HG02642 (cell line): Measurements from ENCODE around the gene DTD2.
"Not testable (repeated sequence)": the region's sequence is repeated elsewhere in the genome, so short reads cannot be mapped to it uniquely, and the experiment has no call there.

Experiments used
- ATAC-seq: cut with Tn5 transposase; IDR thresholded peaks from one replicate; pipeline ENCODE4 v1.9.1; 2021; ENCODE audit warnings: mild to moderate bottlenecking; ENCODE audit not compliant: unreplicated experiment, poor library complexity

The DTD2 gene

GRCh38 chr14:31456841-31457664 is at the start of gene DTD2:
Gene DTD2, minus strand, starts transcription at chr14:31457506. Its CDS starts 113 bp downstream, at chr14:31457393.
- peak; percentile 99 for ATAC-seq

DNA sequence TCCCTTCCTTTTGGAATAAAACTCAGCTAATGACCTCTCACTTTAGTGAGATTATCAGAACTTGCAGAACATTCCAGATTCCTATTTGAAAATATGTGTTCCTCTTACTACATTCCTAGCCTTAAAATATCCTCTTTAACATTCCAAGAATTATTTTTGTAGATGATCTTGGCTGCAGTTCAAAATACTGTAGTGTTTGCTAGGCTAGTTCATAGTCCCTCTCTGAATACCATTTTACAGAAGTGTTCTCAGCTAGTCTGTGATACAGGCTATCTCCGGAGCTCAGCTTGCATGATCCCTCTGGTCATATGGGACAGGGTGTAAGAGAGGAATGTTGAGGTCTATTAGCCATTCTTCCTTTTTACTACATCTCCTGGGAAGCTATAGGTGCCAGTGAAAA is 48.1 kb upstream of the DTD2 start:
- ATAC-seq = no peak

DNA sequence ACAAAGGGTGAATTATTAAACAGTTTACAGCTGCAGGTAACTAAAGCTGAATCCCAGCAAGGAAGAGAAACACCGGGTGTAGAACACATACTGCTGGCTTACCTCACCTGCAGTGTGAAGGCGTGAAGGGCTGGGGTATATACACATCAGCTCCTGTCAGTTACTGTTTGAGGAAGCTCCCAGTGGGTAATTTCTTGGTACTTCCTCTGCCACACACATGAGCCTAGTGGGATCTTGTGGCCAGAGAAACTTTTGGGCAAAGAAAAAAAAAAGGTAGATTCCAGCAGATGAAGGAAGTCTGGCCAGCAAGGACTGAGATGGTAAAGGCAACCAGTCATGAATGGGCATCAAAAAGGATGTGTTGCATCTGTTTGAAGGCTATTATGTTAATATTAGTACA is 44.6 kb upstream of the DTD2 start:
- no peak for ATAC-seq

DNA sequence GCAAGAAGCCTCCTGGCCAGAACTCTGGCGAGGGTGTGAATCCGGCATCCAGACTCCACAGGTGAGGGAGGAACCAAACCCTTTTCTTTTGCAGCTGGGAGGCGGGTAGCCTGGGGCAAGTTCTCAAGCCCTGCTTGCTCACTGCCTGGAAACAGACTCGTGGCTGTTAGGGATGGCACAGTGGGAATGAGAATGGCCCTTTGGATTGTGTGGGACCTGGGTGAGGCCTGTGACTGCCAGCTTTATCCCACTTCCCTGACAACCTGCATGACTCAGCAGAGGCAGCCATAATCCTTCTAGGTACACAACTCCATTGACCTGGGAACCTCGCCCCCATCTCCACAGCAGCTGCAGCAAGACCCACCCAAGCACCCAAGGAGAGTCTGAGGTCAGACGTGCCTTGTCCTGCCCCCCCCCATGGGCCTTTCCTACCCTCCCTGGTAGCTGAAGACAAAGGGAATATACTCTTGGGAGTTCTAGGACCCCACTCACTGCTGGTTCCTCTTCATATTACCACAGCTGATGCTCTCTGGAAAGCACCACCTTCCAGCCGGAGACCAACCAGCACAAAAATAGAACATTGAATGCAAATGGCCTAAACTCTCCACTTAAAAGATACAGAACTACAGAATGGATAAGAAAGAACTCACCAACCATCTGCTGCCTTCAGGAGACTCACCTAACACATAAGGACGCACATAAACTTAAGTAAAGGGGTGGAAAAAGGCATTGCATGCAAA is 35.6 kb upstream of the DTD2 start:
- ATAC-seq = no peak

DNA sequence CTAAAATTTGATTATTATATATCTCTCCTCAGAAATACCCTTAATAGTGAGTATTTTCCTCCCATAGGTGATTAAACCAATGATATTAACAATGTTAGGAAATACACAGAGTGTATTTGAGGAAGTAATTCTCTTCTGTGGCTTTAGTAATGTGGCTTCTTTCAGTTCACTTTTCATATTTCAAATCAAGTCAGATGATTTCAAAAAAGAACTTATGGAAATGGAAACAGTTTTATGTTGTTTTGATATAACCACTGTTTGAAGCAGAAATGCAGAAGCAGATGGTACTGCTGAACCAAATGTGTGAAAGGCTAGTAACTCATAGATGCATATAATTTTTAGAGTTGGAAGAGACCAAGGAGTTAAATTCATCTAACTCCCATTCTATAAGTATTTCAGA is 32.4 kb upstream of the DTD2 start:
- ATAC-seq = peak; percentile 56

DNA sequence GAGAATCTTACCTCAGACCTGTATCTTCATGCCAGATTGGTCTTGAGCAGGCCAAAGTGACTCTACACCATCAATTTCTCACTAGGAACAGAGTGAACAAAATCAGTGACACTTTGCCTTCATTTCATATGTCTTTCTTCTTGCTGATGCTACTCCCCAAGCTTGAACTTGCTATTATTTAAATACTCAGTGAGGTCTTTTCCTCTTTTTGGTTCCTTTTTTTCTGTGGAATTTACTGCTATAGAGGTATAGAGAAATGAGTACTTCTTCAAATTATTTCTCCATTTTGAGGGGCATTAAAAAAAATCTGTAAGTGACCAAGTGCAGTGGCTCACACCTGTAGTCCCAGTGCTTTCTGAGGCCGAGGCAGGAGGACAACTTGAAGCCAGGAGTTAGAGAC is 30.6 kb upstream of the DTD2 start, which contains the start of gene GPR33:
GPR33 (minus strand) TSS at position 154 of the 400 bp plus-strand sequence. CDS start 4,074 bp downstream, outside the sequence.
- ATAC-seq = no peak

DNA sequence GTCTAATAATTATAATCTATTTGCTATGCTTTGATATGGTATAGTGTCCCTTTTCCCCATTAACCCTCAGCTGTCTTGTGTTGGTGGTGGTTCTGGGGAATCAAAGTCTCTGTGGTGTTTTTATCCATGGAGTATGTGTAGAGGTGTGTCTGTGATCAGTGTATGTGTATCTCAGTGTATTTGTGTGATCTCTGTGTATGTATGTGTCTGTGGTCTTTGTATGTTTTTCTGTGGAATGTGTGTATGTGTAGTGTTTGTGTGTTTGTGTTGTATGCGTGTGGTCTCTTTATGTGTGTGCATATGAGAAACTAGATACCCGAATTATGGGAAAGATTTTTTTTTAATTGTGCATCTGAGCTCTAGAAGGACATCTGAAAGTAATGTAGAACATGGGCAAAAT is 29.5 kb upstream of the DTD2 start:
- no peak for ATAC-seq

DNA sequence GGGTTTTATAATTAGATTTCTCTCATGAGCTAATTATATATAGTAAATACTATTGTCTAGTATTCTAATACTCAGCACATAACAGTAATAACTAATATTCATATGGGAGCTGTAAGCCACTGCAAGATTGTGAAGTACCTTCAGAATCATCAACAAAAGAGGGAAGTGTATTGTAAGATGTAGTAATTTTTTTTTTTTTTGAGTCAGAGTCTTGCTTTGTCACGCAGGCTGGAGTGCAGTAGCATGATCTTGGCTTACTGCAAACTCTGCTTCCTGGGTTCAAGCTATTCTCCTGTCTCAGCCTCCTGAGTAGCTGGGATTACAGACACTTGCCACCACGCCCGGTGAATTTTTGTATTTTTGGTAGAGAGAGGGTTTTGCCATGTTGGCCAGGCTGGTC is 27.4 kb upstream of the DTD2 start:
- ATAC-seq = no peak

GRCh38 chr14:31480156-31480555 is 22.9 kb upstream of the DTD2 start:
- ATAC-seq = no peak

- ATAC-seq = no peak
Measured at GRCh38 chr14:31479027-31479426, 21.7 kb upstream of the DTD2 start.

DNA sequence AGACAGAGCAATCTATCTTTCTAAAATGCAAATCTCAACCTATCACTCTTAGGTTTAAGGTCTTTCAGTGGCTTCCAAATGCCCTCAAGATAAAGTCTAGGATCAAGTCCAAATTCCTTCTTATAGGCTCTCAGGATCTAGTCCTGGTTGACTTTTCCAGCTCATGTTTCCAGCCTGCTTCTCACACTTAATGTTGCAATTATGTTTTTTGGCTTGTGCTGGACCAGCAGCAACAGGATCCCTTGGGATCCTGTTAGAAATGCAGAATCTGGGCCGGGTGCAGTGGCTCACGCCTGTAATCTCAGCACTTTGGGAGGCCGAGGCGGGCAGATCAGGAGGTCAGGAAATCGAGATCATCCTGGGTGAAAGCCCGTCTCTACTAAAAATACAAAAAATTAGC is 19.9 kb upstream of the DTD2 start:
- ATAC-seq = no peak

DNA sequence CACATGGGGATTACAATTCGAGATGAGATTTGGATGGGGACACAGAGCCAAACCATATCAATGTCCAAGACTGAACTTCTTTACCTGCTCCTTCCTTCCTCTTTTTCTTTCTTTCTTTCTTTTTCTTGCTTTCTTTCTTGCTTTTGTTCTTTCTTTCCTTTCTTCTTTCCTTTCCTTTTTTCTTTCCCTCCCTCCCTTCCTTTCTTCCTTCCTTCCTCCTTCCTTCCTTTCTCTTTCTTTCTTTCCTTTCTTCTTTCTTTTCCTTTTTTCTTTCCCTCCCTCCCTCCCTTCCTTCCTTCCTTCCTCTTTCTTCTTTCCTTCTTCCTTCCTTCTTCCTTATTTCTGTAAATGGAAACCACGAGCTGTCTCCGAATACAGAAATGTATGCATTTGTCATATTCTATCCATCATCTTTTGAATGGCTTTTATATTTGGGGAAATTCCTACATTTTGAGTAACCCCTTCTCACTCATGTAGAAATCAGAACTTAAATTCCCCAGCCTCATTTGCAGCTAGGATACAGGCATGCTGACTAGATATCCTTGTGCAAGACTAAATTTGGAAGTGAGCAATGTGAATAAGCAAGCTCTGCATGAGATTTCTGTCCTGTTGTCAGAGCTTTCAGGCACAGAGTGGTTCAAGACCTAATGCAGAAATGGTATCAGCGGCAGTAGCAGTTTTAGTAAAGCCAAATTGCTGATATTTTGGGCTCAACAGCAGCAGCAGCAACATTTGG is 19.0 kb upstream of the DTD2 start:
- no peak for ATAC-seq

- no peak for ATAC-seq
Measured at GRCh38 chr14:31466554-31466953, 9.2 kb upstream of the DTD2 start.

DNA sequence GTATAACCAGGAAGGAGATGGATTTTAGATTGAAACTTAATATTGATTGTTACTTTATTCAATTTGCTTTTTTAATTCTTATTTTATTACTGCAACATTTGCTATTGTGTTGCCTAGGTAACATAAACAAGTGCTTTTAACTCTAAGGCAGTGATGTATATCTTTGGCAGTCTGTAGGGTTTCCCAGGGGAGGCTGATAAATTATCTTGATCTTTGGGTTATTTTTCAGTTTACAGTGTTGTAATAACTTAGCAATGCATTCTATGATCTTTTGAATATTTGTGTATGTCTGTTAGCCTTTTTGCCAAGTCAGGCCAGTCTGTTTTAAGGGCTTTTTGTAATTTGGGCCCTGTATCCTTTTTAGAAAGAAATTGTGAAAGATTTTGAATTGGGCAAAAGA is 7.8 kb upstream of the DTD2 start:
- no peak for ATAC-seq

DNA sequence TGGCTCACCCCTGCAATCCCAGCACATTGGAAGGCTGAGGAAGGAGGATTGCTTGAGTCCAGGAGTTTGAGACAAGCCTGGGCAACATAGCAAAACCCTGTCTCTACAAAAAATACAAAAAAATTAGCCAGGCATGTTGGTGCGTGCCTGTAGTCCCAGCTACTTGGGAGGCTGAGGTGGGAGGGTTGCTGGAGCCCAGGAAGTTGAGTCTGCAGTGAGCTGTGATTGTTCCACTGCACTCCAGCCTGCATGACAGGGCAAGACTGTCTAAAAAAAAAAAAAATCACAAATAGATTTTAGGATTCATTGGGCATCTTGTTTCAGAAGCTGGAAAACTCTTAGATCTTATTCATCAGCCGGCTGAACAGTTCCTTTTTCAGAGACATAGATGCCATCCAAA is 5.1 kb upstream of the DTD2 start:
- ATAC-seq = not testable (repeated sequence)

- ATAC-seq = no peak
Measured at GRCh38 chr14:31461545-31461944, 4.2 kb upstream of the DTD2 start.

GRCh38 chr14:31457665-31458659 is 656 bp upstream of the DTD2 start:
- ATAC-seq = no peak

DNA sequence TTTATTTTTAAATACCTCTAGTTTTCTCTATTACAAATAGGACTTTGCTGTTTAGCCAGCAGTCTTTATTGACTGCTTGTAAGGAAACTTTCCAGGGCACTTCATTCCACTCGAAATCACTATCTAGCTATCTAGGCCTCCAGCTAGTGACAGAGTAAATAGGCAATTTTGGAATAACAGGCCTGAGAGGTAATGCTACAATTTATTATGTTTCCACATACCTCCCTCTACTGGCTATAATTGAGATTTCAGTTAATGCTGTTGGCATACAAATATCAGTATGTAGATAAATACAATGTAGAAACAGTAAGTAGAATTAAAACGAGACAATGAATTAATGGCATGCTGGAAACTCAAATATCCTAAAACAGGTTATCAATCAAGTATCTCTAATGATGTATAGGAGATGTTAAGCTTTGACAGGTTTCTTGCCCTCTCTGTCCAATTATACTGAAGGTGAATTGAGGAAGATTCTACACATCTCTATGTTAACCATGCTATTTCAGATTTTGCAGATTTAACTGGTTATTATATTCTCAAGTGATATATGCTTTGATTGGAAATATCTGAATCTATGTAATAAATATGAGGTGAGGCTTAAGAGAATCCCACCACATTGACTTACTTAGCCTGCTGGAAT is 7.2 kb downstream of the DTD2 start:
- no peak for ATAC-seq

- ATAC-seq = no peak
Measured at GRCh38 chr14:31449136-31449535, 8.2 kb downstream of the DTD2 start.
